HG03565 (cell line): ENCODE data around the gene RAB31.

ENCODE experiments used
- ATAC-seq: cut with Tn5 transposase; IDR thresholded peaks from one replicate; pipeline ENCODE4 v1.9.1; 2021; ENCODE audit warnings: mild to moderate bottlenecking, moderate library complexity; ENCODE audit not compliant: unreplicated experiment

The RAB31 gene

DNA sequence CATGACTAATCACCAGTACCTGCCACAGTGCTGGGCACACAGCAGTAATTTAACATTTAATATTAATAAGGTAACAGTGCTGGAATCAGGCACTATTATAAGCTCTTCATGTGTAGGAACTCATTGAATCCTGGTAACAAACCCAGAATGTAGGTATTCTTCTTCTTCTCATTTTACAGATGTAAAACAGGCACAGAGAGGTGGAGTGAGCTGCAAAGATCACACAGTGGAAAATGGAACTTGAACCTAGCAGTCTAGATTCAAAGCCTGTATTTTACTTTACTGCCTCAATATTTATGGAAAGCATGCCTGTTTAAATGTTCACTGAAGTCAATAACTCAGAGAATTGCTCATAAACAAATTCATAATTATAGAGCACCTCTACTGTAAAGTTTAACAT lies 202.0 kb downstream of the RAB31 start:
- no peak for ATAC-seq

DNA sequence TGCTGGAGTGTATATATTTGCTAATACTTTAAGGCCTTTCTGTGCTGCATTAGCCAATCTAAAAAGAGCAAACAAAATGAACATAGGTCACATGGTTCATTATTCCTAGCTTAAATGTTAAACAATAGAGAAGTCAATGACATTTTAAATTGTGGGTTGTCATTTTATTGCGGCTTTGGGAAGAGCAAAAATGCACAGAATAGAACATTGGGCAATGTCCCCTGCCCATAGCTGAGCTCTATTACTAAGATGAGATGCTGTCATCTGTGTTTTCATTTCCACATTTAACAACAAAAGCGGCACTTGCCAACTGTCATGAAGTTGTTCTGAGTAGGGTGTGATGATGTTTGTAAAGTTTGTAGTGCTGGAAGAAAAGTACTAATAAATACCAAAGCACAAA lies 202.6 kb downstream of the RAB31 start:
- no peak for ATAC-seq

DNA sequence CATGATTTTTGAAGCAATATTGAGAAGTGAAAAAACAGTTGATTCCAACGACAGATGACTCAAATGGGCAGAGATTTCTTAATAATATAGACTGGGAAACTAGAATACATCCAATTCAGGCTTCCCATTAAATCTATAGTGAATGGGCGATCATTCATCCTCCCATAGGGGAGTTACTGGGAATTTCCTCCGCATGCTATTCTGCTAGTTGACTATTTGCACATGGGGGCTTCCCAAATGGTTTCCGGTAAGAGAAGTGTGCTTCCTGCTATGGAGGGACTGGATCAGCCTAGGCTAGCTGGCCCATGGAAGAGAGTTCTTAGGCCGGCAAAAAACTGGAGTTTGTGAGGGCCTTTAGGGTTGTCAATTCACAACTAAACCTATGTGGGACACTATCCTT lies 203.1 kb downstream of the RAB31 start:
- ATAC-seq: no peak
